ENCODE data around the gene HIPK4. TPM values are rescaled to one million over a fixed set of nuclear protein-coding genes. Genes with fewer than 3 reads are reported as not detected.
"Not testable (repeated sequence)": the region's sequence is repeated elsewhere in the genome, so short reads cannot be mapped to it uniquely, and the experiment has no call there.

HIPK4 gene
- total RNA-seq, 1 donor from 2014 or later: 0.34 TPM

DNA sequence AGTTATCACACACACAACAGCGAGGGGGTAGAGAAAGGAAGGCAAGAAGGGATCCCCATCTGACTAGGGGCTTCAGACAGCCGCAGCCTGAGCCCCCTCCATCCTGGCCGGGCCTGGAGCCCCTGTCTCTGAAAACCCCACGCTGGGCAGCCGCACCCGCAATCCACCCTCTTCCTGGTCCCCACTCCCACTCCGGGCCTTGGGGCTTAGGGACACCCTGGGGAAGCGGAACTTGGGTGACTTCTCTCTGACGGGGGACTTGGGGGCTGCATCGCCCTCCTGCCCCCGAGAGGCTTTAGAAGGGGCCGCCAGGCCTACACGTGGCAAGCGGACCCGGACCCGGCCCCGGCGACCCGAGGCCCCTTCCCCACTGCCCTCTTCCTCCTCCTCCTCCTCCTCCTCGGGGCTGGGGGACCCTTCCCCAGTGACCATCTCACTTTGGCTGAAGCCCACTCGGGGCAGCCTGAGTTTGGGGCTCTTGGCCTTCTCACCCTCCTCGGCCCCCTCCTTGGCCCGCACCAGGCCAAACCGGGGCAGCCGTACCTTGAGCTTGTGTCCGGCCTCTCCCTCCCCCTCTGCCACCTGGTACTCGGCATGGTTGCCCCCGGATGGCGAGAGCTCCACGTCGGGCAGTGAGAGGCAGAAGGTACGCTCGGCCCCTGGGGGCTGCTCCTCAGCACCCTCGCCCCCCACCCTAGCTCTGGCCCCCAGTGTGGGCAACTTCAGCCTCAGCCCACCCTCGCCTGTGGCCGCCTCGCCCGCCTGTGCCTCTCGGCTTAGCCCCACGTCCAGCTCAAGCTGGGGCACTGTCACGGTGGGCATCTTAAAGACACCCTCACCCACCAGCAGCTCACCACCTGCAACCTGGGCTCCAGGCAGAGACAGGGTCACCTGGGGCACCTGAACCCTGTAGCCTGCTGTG is 4.2 kb upstream of the HIPK4 start:
- DNase-seq (ENCODE audit: low spot score): no peak

DNA sequence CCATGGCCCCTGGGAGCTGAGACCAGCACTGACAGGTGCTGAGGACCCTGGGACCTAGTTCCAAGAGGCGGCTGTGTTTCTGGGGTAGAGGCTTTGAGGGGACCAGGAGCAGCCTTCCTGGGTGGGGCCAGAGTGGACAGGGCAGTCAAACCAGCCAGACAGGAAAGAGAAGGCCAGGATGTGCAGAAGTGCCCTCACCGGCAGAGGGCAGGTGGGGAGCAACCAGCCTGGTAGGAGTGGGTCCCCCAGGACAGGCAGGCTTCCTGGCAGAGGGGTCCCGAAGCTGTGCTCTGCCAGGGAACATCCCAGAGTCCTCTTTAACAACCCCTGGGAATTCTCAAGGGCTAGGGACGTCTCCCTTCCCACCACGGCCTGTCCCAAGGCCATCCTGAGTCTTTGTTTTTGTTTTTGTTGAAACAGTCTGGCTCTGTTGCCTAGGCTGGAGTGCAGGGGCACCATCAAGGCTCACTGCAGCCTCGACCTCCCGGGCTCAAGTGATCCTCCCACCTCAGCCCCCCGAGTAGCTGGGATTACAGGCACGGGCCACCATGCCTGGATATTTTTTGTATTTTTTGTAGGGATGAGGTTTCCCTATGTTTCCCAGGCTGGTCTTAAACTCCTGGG is 3.0 kb upstream of the HIPK4 start:
- DNase-seq (ENCODE audit: low spot score): peak; percentile 80

DNA sequence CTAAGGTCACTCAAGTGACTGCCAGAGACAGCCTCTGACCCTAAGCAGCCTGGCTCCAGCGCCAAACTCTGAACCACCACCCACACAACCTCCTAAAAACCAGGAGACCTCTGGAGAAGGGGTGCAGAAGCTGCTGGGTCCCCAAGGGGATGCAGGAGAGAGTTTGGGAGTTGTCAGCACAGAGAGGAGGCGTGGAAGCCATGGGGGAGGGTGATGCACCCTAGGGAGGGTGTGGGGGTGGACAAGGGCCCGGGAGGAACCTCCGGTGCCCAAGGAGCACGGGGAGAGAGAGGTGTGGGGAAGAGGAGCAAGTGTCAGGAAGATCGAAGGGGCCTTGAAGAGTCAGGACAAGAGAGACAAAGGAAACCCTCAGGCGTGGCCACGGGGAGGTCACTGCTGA is 2.1 kb upstream of the HIPK4 start:
- DNase-seq (ENCODE audit: low spot score): no peak

DNA sequence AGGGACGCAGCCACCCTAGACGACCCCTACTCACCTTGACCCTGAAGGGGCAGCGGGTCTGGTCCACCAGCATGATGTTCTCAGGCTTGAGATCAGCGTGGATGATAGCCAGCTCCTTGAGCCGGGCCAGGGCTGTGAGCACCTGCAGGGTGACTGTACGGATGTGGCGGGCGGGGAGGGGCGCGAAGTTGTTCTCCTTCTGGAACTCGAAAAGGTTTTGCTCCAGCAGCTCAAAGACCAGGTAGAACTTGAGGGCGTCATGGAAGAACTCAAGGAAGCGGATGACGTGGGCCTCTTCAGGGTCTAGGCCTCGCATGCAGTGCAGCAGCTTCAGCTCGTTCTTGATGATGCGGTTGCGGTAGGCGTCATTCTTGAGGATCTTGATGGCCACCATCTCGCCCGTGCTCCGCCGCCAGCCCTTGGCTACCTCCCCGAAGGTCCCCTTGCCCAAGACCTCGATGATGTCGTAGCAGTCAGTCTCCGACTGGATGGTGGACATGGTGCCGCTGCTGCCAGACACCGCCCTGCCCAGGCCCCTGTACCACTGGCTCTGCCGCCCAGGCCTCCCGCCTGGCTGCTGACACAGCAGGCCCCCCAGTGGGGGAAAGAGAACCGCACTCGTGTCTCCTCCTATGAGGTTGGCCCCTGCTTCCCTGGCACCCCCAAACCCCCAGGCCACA is 437 bp downstream of the HIPK4 start:
- no peak for DNase-seq (ENCODE audit: low spot score)

DNA sequence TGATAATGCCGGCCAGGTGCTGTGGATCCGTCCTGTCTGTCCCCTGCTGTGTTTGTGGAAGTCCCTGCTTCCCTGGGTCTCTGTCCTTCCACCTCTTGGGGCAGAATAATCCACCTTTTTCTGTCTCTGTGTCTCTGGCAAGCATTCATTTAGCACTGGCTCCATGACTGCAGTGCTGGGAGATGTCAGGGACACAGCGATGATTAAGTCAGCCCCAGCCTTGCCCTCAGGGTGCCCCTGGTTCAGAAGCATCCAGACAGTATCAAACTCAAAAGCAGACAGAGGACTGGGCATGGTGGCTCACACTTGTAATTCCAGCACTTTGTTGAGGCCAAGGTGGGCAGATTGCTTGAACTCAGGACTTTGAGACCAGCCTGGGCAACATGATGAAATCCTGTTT is 1.5 kb downstream of the HIPK4 start:
- no peak for DNase-seq (ENCODE audit: low spot score)

DNA sequence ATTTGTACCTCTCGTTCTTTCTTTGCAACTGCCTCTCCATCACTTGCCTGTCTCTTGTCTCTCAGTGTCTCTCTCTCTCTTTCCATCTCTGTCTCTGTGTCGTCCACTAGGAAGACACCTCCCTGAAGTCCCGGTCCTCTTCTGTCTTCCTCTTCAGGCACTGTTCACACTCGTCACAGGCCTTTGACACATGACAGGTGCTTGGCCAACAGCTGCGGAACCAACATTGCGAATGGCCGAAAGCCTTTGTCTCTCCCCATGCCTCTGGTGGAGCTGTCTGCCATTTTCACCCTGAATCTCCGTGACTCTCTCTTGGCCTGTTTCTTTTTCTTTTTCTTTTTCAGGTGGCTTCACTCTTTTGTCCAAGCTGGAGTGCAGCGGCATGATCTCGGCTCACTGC is 2.8 kb downstream of the HIPK4 start:
- DNase-seq (ENCODE audit: low spot score): no peak

DNA sequence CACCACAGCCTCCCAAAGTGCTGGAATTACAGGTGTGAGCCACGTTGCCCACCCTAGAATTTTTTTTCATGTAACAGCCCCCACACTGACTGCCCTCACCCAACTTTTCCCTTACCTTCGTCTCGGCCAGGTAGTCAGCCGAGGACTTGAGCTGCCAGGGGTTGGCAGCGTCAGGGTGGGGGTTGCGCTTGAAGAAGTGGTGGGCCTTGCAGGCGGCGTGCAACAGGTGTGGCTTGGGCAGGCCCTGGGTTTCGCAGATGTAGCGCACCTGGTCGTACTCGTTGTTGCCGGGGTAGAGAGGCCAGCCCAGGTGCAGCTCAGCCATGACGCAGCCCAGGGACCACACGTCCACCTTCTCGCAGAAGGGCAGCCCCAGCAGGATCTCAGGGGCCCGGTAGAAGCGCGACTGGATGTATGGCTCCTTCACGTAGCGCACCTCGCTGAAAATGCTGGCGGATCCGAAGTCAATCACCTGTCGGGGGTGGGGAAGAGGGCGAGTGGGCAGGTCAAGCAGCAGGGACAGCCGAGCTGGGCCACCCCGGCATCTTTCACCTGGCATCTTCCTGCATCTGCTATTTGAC is 6.2 kb downstream of the HIPK4 start:
- no peak for DNase-seq (ENCODE audit: low spot score)

DNA sequence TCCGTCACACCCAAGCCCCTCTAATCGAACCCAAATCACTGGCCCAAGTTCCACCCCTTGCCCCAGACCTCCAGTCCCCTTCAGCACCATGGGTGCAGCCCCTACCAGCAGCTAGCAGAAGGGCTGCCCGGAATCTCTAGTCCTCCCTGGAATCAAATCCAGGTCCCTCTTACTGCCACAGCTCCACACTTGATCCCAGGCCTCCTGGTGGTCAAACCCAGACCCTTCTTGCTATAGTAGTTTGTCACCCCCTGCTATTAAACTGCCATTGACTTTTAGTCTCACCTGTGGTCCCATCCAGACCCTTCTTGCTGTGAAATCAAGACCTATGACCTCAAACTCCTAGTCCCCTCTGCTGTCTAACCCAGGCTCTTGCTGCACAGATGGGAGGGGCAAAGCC is 8.7 kb downstream of the HIPK4 start:
- no peak for DNase-seq (ENCODE audit: low spot score)

DNA sequence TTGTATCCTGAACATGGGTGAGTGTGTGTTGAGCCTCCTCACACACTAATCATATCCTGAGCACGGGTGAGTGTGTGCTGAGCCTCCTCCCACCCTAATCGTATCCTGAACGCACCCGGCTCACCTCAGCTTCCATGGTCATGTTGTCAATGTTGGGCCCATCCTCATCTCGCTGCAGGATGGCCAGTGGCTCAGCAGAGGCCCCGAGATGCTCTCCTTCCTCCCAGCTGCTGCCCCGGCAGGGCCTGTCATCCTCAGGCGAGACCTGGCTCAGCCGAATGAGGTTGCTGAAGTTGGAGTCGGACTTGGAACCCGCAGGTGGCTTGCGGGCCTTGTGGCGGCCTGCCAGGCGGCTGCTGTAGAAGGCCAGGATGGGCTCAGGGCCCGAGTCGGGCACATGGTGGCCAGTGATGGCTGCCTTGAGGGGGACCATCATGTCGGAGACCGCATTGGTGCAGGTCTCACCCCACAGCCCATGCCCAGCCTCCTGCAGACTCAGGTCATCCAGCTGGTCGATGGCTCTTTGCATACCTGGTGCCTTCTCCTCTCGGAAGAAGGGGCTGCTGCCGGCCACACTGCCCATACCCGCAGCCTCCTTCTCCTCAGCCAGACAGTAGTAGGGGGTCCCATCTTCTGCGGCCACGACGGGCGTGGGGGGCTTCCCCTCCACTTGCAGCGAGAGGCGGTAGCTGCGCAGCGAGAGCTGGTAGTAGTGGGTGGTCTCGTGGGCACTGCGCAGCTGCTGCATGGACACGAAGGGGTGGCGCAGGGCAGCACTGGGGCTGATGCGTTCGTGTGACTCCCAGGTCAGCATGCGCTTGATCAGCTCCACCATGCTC is 9.6 kb downstream of the HIPK4 start:
- DNase-seq (ENCODE audit: low spot score): no peak

DNA sequence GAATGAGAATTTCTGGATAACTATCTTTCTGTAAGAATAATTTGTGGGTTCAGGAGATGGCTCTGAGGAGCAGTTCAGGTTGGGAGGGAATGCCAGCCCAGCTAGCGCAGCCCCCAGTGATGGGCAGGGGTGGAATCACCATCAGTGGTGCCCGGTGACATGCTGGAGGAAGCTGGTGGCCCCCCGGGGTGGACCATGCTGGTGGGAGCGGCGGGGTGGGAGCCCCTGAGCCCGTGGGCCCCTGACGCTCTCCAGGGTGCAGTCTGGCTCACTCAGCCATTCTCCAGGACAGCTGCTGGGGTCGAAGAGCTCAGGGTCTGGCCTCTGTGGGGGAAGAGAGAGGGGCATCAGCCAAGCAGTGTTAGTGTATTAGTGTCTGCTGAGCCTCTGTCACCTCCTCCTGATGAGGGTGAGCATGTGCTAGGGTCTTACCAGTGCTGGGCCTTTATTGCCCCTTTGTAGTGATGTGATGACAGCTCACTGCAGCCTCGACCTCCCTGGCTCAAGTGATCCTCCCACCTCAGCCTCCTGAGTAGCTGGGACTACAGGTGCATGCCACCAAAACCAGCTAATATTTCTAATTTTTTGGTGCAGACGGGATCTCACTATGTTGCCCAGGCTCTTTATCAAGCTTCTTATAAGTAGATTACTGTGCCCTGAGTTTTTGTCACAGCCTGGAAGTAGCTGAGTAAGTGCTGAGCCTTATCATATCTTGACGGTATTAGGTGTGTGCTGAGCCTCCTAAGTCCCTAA is 10.4 kb downstream of the HIPK4 start:
- DNase-seq (ENCODE audit: low spot score): no peak

DNA sequence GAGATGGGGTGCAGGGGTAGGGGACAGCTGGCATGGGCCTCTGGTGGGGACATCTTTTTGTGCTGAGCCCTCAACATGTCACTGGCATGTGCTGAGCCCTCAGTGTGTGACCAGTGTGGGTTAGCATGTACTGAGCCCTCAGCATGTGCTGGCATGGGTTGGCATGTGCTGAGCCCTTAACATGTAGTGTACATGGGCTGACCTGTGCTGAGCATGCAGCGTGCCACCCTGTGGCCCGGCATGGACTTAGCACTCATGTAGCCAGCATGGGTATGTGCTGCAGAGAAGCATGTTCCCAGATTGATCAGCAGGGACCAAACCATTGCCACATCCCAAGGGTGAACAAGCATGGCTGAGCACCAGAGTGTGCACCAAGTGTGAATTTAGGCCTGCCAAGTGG is 11.5 kb downstream of the HIPK4 start:
- no peak for DNase-seq (ENCODE audit: low spot score)

DNA sequence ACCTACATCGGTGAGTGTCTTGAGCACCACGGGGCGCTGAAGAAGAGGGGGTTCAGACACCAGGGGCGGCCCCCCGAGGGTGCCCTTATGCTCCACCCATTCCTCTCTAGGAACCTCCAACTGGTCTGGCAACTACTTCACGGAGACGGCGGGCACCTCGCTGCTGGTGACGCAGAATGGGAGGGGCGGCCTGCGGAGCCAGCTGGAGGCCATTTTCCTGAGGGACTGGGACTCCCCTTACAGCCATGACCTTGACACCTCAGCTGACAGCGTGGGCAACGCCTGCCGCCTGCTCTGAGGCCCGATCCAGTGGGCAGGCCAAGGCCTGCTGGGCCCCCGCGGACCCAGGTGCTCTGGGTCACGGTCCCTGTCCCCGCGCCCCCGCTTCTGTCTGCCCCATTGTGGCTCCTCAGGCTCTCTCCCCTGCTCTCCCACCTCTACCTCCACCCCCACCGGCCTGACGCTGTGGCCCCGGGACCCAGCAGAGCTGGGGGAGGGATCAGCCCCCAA is 12.1 kb downstream of the HIPK4 start:
- DNase-seq (ENCODE audit: low spot score): no peak

DNA sequence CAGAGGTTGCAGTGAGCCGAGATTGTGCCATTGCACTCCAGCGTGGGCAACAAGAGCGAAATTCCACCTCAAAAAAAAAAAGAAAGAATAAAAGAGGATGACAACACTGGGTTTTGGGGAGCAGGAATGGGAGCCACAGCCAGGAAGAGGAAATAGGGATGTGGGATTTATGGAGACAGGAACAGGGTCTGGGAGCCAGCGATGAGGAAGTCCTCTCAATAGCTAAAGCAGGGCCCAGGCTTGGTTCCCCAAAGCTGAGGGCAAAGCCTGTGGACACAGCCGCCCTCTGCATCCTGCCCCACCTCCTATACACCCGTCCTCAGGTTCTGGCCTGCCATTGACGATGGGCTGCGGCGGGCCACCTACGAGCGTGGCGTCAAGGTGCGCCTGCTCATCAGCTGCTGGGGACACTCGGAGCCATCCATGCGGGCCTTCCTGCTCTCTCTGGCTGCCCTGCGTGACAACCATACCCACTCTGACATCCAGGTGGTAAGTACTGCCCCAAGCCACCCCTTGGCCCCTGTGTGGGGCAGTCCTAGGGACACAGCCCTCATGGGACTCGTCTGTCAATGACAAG is 13.6 kb downstream of the HIPK4 start:
- no peak for DNase-seq (ENCODE audit: low spot score)

DNA sequence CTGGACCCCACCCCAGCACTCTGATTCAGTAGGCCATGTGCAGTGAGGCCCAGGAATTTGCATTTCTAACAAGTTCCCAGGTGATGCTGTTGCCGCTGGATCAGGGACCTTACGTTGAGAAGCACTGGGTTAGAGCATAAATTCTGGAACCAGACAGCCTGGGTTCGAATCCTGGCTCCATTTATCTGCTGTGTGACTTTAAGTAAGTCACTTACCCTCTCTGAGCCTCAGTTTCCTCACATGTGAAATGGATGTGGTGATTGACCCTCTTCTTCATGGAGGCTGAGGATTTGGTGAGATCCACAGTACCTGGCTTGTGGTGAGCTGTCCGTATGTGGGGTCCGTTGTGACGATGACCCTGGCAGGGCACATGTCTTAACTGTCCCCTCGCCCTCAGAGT is 15.9 kb downstream of the HIPK4 start:
- DNase-seq (ENCODE audit: low spot score): no peak

DNA sequence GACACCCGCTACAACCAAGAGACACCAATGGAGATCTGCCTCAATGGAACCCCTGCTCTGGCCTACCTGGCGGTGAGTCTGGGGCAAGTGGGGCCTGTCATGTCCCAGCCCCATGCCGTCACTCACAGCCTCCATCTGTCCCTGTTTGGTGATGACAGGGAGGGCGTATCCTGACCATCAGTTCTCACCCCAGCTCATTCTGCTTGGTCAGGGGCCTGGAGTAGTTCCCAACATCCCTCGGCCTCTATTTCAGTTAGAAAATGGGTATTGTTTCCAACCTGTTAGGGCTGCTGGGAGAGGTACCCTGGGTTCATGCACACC is 18.2 kb downstream of the HIPK4 start:
- DNase-seq (ENCODE audit: low spot score): no peak

DNA sequence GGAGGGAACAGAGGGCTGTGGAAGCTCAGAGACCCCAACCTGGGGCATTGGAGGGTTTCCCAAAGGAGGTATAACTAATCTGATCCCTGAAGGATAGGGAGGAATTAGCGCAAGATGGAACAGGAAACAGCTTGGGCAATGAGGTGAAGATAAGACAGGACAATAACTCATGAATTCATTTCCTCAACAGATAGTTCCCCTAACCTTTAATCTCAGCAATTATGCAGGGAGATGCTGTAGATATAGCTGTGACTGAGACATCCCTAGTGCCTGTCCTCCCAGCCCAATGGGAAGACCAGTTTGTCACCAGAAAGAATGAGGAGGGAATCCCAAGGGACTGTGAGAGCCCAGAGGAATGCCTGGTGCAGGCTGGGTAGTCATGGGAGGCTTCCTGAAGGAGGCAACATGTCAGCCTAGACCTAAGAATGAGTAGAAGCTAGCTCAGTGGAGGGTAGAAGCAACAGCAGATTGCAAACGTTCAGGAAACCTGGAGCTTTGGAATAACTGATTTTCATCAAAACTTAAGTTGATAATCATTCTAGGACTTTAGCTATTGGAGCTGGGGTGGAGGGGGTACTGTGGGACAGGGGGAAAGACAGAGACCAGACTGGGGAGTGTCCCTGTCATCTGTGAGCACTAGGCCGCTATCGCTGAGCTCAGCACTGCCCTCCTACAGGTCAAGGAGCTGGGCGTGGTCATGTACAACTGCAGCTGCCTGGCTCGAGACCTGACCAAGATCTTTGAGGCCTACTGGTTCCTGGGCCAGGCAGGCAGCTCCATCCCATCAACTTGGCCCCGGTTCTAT is 18.8 kb downstream of the HIPK4 start:
- no peak for DNase-seq (ENCODE audit: low spot score)

DNA sequence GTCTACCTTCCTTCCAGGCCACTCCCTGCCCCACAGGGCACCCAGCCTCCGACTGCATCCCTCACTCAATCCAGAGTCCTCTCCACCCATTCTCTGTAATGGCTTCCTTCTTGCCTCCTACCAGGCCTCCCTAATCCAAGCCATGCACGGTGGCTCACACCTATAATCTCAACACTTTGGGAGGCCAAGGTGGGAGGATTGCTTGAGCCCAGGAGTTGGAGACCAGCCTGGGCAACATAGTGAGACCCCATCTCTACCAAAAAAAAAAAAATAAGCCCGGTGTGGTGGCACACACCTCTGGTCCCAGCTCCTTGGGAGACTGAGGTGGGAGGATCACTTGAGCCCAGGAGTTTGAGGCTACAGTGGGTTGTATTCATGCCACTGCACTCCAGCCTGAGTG is 19.7 kb downstream of the HIPK4 start:
- DNase-seq (ENCODE audit: low spot score): not testable (repeated sequence)

DNA sequence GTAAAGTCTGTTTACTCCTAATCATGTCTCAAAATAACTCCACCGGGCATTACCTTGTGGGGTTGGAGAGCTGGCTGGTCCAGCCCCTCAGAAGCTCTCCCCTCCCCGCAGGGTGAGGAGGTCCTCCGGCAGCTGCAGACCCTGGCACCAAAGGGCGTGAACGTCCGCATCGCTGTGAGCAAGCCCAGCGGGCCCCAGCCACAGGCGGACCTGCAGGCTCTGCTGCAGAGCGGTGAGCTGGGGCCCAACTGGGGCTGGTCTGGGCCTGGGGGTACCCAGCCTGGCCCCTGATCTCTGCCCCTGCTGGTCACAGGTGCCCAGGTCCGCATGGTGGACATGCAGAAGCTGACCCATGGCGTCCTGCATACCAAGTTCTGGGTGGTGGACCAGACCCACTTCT is 20.2 kb downstream of the HIPK4 start:
- DNase-seq (ENCODE audit: low spot score): no peak

All from ureter (tissue), 1 donor.